Measurements from ENCODE around the gene SPATA33.

Gene SPATA33

GRCh38 chr16:89709716-89710432, 52.2 kb downstream of the SPATA33 start:
- no peak for DNase-seq (ENCODE audit: low spot score)

DNA sequence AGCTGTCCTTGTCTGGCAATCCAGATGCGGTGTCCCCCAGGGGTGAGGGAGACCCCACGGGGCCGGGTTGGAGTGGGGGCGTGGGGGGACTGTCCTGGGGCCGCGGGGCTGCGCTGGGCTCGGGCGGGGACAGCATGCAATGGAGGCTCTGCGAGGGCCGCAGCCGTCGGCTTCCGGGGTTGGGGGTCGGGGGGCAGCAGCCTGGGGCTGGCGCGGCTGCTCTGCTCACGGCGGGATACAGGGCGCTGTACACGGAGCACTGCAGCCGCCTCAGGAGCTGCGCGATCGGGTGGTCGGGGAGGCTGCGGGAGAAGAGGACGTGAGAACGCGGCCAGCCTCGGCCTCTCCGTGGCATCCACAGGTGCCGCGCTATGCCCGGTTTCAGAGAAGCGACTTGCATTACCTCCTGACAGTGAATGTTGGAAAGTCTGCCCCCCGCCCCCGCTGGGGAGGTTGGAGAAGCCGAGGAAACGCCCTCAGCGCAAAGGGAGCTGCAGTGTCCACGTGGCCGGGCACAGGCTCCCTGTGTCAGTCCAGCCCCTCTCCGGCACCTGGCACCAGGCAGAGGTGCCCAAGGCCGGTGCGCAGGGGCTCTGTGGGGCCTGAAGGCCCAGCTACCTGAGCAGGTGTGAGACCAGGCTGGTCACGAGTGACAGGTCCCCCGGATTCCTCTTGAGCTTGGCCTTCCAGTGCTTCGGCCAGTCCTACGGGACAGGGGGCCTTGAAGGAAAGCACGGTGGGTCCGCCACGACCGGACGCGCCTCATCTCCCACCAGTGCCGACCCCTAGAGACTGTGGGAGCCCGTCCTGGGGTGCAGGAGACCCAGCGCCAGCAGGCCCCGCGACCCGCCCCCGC, 53.3 kb downstream of the SPATA33 start:
- no peak for DNase-seq (ENCODE audit: low spot score)

- peak; percentile 51 for DNase-seq (ENCODE audit: low spot score)
These were observed 54.1 kb downstream of the SPATA33 start for GRCh38 chr16:89711601-89712273.

- DNase-seq (ENCODE audit: low spot score), result no peak
These were observed 54.7 kb downstream of the SPATA33 start for GRCh38 chr16:89712274-89712781.

DNA sequence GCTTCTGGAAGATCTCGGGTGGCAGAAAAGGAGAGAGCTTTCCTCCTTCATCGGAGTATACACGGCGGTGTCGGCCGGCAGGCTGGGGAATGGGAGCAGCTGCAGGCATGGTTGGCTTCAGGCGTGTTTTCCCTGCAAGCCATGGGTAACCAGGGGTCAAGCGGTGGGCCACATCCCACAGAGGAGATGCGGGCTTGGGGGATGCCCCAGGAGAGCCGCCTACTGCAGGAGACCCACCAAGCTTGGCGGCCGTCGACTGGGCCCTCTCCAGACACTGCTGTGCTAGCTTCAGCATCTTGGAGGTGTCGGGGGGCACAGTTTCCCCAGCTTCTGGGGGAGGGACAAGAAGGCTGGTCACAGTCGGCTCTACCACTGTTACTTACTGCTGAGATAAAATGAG, 58.9 kb downstream of the SPATA33 start:
- no peak for DNase-seq (ENCODE audit: low spot score)

GRCh38 chr16:89716916-89717687, 59.5 kb downstream of the SPATA33 start:
- no peak for DNase-seq (ENCODE audit: low spot score)

DNA sequence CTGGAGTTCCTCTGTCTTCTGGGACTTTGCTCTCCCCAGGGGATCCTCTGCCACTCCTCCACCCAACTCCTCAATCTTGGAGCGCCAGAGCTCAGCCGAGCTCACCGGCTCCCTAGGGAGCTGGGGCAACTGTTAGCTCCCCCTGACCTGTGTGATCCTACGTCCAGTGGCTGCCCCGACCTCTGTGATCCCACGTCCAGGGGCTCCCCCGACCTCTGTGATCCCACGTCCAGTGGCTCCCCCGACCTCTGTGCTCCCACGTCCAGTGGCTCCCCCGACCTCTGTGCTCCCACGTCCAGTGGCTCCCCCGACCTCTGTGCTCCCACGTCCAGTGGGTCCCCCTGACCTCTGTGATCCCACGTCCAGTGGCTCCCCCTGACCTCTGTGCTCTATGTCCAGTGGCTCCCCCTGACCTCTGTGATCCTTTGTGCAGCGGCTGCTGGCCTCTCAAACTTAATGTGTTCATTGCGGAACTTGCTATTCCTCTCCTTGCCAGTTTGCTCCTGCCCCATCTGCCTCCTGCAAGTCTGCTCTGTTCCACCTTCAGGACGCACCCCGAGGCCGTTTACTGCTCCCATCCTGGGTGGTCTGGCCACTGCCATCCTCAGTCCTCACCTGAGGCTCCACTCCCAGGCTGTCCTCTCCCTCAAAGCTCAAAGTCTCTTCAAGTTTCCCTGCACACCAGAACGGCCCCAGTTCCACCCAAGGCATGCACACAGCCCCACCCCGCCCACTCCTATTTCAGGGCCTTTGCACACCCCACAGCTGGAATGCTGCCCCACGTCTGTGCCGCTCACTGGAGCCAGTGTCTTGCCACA, 60.3 kb downstream of the SPATA33 start:
- DNase-seq (ENCODE audit: low spot score), result no peak

Measured in CD4-positive, alpha-beta T cell treated with Interleukin-15 for 4 hours (primary cell).